ENCODE data around the gene GABBR2.

GRCh38 chr9:98315551-98316060, 393.1 kb downstream of the GABBR2 start:
- TF ChIP-seq CTCF (IDR thresholded peaks at IDR 0.05): peak; percentile 78 to 93 (median 88)
- TF ChIP-seq POLR2A (IDR thresholded peaks at IDR 0.05): no peak

Measured in right lobe of liver (tissue), 4 donors.